ENCODE results near the gene RMND5A. TPM values are rescaled to one million over a fixed set of nuclear protein-coding genes. Genes with fewer than 3 reads are reported as not detected.

The RMND5A gene
- polyA plus RNA-seq, 1 donor from 2014 or later, result 36.3 TPM

DNA sequence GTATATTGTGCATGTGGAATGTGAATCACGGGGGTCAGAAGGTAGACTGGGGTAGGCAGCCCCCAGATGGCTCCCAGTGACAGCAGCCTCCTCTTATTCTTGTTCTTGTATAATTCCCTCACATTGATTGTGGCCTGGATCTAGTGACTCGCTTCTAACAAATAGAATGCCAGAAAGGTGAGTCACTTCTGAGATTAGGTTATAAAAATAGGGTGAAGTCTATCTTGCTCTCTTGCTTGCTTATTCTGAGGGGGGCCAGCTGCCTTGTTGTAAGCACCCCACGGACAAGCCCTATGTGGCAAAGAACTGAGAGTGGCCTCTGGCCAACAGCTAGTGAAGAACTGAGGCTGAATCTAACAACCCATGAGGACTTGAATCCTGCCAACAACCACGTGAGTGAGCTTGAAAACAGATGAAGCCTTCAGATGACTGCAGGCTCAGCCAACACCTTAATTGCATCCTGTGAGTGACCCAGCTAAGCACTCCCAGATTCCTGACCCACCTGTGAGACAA lies 15.6 kb upstream of the RMND5A start:
- Histone ChIP-seq H3F3A (ENCODE audit: insufficient read depth, low read length, poor library complexity, severe bottlenecking) (no peaks in the 10 kb centered on the region), H3K36me3 (ENCODE audit: insufficient read depth, low read length) (no peaks in the 10 kb centered on the region), H3K9me2 (ENCODE audit: insufficient read depth, low read length) (no peaks in the 10 kb centered on the region), H3K79me2 (replicated peaks; ENCODE audit: insufficient read depth, low read length) (no peaks in the 10 kb centered on the region), H3K4me3 (ENCODE audit: low read length) (no peak overlapping the region), H3K27ac (ENCODE audit: low read length) (no peak overlapping the region), H3K9ac (ENCODE audit: low read length) (no peak overlapping the region), H3K27me3 (ENCODE audit: insufficient read depth, low read depth, low read length) (no peaks in the 10 kb centered on the region), H4K20me1 (ENCODE audit: insufficient read depth) (no peaks in the 10 kb centered on the region), H3K4me2 (ENCODE audit: low read length) (no peak overlapping the region), H3K9me3 (ENCODE audit: low read length) (no peaks in the 10 kb centered on the region), H2AFZ (ENCODE audit: low read depth, low read length) (no peak overlapping the region)
- no peak for TF ChIP-seq EP300 (conservative IDR thresholded peaks at IDR 0.05; ENCODE audit: poor library complexity, severe bottlenecking)
- no peak for TF ChIP-seq EZH2 (IDR thresholded peaks at IDR 0.05; ENCODE audit: borderline replicate concordance, insufficient read depth, low read length, poor library complexity, severe bottlenecking)
- no peak for TF ChIP-seq MXI1 (conservative IDR thresholded peaks at IDR 0.05; ENCODE audit: poor library complexity, severe bottlenecking)
- no peak for TF ChIP-seq TAF1 (IDR thresholded peaks at IDR 0.05; ENCODE audit: low read depth)
- TF ChIP-seq, protein P1, sequence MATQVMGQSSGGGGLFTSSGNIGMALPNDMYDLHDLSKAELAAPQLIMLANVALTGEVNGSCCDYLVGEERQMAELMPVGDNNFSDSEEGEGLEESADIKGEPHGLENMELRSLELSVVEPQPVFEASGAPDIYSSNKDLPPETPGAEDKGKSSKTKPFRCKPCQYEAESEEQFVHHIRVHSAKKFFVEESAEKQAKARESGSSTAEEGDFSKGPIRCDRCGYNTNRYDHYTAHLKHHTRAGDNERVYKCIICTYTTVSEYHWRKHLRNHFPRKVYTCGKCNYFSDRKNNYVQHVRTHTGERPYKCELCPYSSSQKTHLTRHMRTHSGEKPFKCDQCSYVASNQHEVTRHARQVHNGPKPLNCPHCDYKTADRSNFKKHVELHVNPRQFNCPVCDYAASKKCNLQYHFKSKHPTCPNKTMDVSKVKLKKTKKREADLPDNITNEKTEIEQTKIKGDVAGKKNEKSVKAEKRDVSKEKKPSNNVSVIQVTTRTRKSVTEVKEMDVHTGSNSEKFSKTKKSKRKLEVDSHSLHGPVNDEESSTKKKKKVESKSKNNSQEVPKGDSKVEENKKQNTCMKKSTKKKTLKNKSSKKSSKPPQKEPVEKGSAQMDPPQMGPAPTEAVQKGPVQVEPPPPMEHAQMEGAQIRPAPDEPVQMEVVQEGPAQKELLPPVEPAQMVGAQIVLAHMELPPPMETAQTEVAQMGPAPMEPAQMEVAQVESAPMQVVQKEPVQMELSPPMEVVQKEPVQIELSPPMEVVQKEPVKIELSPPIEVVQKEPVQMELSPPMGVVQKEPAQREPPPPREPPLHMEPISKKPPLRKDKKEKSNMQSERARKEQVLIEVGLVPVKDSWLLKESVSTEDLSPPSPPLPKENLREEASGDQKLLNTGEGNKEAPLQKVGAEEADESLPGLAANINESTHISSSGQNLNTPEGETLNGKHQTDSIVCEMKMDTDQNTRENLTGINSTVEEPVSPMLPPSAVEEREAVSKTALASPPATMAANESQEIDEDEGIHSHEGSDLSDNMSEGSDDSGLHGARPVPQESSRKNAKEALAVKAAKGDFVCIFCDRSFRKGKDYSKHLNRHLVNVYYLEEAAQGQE (IDR thresholded peaks at IDR 0.05; ENCODE audit: borderline replicate concordance), result no peak

DNA sequence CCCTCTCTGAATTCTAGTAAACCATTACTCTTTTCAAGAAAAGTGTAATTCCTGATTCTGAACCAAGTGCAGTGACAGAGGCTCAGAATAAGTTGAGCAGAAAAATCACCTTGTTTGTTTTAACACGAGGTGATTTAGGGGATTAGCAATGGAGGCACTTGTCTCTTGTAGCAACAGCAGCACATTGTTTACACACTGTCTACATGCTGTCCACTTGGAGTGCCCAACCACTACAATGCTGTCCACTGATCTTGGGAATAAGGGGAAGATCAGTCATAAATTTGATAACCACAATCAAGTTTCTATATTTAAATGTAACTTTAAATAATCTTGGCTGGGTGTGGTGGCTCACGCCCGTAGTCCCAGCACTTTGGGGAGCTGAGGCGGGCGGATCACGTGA lies 13.9 kb upstream of the RMND5A start:
- no peak overlapping the region for H3K9ac ChIP-seq (ENCODE audit: low read length)
- H3K4me2 ChIP-seq (ENCODE audit: low read length), result no peak overlapping the region
- no peak overlapping the region for H3K4me3 ChIP-seq (ENCODE audit: low read length)
- H3K79me2 ChIP-seq (replicated peaks; ENCODE audit: insufficient read depth, low read length), result no peaks in the 10 kb centered on the region
- no peaks in the 10 kb centered on the region for H3K9me2 ChIP-seq (ENCODE audit: insufficient read depth, low read length)
- no peak overlapping the region for H3K27ac ChIP-seq (ENCODE audit: low read length)
- H2AFZ ChIP-seq (ENCODE audit: low read depth, low read length), result no peak overlapping the region
- H4K20me1 ChIP-seq (ENCODE audit: insufficient read depth), result no peaks in the 10 kb centered on the region
- H3K27me3 ChIP-seq (ENCODE audit: insufficient read depth, low read depth, low read length), result no peaks in the 10 kb centered on the region
- no peaks in the 10 kb centered on the region for H3K9me3 ChIP-seq (ENCODE audit: low read length)
- H3F3A ChIP-seq (ENCODE audit: insufficient read depth, low read length, poor library complexity, severe bottlenecking), result no peaks in the 10 kb centered on the region
- no peak for TF ChIP-seq TAF1 (IDR thresholded peaks at IDR 0.05; ENCODE audit: low read depth)
- TF ChIP-seq, protein P1 (IDR thresholded peaks at IDR 0.05; ENCODE audit: borderline replicate concordance), result no peak
- TF ChIP-seq RAD21 (conservative IDR thresholded peaks at IDR 0.05), result no peak
- no peaks in the 10 kb centered on the region for H3K36me3 ChIP-seq (ENCODE audit: insufficient read depth, low read length)

DNA sequence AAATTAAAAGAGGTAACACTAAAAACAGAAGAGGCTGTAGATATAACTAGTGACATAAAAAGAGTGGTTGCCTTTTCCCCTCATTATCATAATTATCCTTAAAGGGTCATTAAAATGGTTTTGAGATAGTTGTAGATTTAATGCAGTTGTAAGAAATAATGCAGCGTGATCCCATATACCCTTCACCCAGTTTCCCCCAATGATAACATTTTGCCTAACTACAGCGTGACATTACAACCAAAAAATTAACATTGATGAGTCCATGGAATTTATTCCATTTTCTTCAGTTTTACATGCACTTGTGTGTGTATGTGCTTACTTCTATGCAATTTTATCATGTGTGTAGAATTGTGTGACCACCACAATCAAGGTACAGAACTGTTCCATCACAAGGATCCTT lies 13.2 kb upstream of the RMND5A start:
- Histone ChIP-seq H3K27ac (ENCODE audit: low read length) (no peak overlapping the region), H3K27me3 (ENCODE audit: insufficient read depth, low read depth, low read length) (no peaks in the 10 kb centered on the region), H3K79me2 (replicated peaks; ENCODE audit: insufficient read depth, low read length) (no peaks in the 10 kb centered on the region), H3K4me3 (ENCODE audit: low read length) (no peak overlapping the region), H3K9me2 (ENCODE audit: insufficient read depth, low read length) (no peaks in the 10 kb centered on the region), H3K36me3 (ENCODE audit: insufficient read depth, low read length) (no peaks in the 10 kb centered on the region), H3K9me3 (ENCODE audit: low read length) (no peaks in the 10 kb centered on the region), H3K9ac (ENCODE audit: low read length) (no peak overlapping the region), H4K20me1 (ENCODE audit: insufficient read depth) (no peaks in the 10 kb centered on the region), H2AFZ (ENCODE audit: low read depth, low read length) (no peak overlapping the region), H3F3A (ENCODE audit: insufficient read depth, low read length, poor library complexity, severe bottlenecking) (no peaks in the 10 kb centered on the region), H3K4me2 (ENCODE audit: low read length) (no peak overlapping the region)
- no peak for TF ChIP-seq CTCF (IDR thresholded peaks at IDR 0.05; ENCODE audit: poor library complexity, severe bottlenecking)
- TF ChIP-seq MXI1 (conservative IDR thresholded peaks at IDR 0.05; ENCODE audit: poor library complexity, severe bottlenecking), result no peak
- TF ChIP-seq POLR2AphosphoS5 (IDR thresholded peaks at IDR 0.05), result no peak
- no peak for TF ChIP-seq SMC3 (conservative IDR thresholded peaks at IDR 0.05; ENCODE audit: poor library complexity)
- no peak for TF ChIP-seq RAD21 (conservative IDR thresholded peaks at IDR 0.05)
- TF ChIP-seq, protein P1 (IDR thresholded peaks at IDR 0.05; ENCODE audit: borderline replicate concordance), result no peak
- TF ChIP-seq TAF1 (IDR thresholded peaks at IDR 0.05; ENCODE audit: low read depth), result no peak

Data from neural cell (in vitro differentiated cells).